Measurements from ENCODE around the gene MICU1. TPM values are rescaled to one million over a fixed set of nuclear protein-coding genes. Genes with fewer than 3 reads are reported as not detected.
A peak's percentile ranks its signal among the peaks of the same experiment; 100 is the strongest.
"Not testable (repeated sequence)": the region's sequence is repeated elsewhere in the genome, so short reads cannot be mapped to it uniquely, and the experiment has no call there.

The MICU1 gene
- total RNA-seq, 1 donor from 2014 or later: 28.7 TPM

GRCh38 chr10:72407471-72407870 lies 218.4 kb downstream of the MICU1 start:
- Histone ChIP-seq H3K9me3 (ENCODE audit: insufficient read depth, low read depth, low read length) (no peaks in the 10 kb centered on the region), H3K4me3 (ENCODE audit: insufficient read depth, low read depth, low read length) (no peak overlapping the region), H3K27me3 (ENCODE audit: insufficient read depth, low read length) (no peaks in the 10 kb centered on the region), H3K4me1 (ENCODE audit: insufficient read depth, low read length) (no peaks in the 10 kb centered on the region), H4K20me1 (ENCODE audit: insufficient read depth, low read length) (no peaks in the 10 kb centered on the region), H3K79me2 (ENCODE audit: insufficient read depth, low read length) (no peaks in the 10 kb centered on the region), H3K4me2 (ENCODE audit: low read length) (no peak overlapping the region), H2AFZ (ENCODE audit: low read depth, low read length) (no peak overlapping the region), H3K9ac (ENCODE audit: low read length) (no peak overlapping the region), H3K36me3 (ENCODE audit: insufficient read depth, low read length) (no peaks in the 10 kb centered on the region), H3K27ac (ENCODE audit: low read depth, low read length) (no peak overlapping the region)
- DNase-seq (ENCODE audit: low read depth) (no peak), FAIRE-seq (no peak)
- Mint-ChIP-seq H3K27ac (ENCODE audit: unreplicated experiment) (no peak overlapping the region), H3K4me3 (ENCODE audit: unreplicated experiment) (no peak overlapping the region), H3K4me1 (ENCODE audit: low read depth, unreplicated experiment) (no peaks in the 10 kb centered on the region), H3K27me3 (ENCODE audit: low read depth, unreplicated experiment) (no peaks in the 10 kb centered on the region), H3K36me3 (ENCODE audit: low read depth, unreplicated experiment) (peaks cover 5% of the 10 kb centered on the region), H3K9me3 (ENCODE audit: unreplicated experiment) (no peaks in the 10 kb centered on the region)
- TF ChIP-seq EZH2 (IDR thresholded peaks at IDR 0.05; ENCODE audit: insufficient read depth, low read length) (no peak), CTCF (IDR thresholded peaks at IDR 0.05; ENCODE audit: insufficient read depth, low read depth, low read length) (no peak)

- peaks cover 13% of the 10 kb centered on the region for H3K36me3 Mint-ChIP-seq (ENCODE audit: low read depth, unreplicated experiment)
- not testable (repeated sequence) for H3K79me2 ChIP-seq (ENCODE audit: insufficient read depth, low read length); H3K9me3 Mint-ChIP-seq (ENCODE audit: unreplicated experiment); H3K27ac Mint-ChIP-seq (ENCODE audit: unreplicated experiment); H3K4me1 ChIP-seq (ENCODE audit: insufficient read depth, low read length); H3K27ac ChIP-seq (ENCODE audit: low read depth, low read length); H3K27me3 ChIP-seq (ENCODE audit: insufficient read depth, low read length); H3K4me3 Mint-ChIP-seq (ENCODE audit: unreplicated experiment); H3K4me2 ChIP-seq (ENCODE audit: low read length); H3K9ac ChIP-seq (ENCODE audit: low read length); H3K9me3 ChIP-seq (ENCODE audit: insufficient read depth, low read depth, low read length); DNase-seq (ENCODE audit: low read depth); H2AFZ ChIP-seq (ENCODE audit: low read depth, low read length); H3K4me3 ChIP-seq (ENCODE audit: insufficient read depth, low read depth, low read length); H3K27me3 Mint-ChIP-seq (ENCODE audit: low read depth, unreplicated experiment); FAIRE-seq; H4K20me1 ChIP-seq (ENCODE audit: insufficient read depth, low read length); H3K36me3 ChIP-seq (ENCODE audit: insufficient read depth, low read length); H3K4me1 Mint-ChIP-seq (ENCODE audit: low read depth, unreplicated experiment)
These were observed 230.3 kb downstream of the MICU1 start for GRCh38 chr10:72395581-72395980.

GRCh38 chr10:72392571-72392970 lies 233.3 kb downstream of the MICU1 start:
- H3K4me1 Mint-ChIP-seq (ENCODE audit: low read depth, unreplicated experiment): peaks cover 3% of the 10 kb centered on the region
- H3K27me3 Mint-ChIP-seq (ENCODE audit: low read depth, unreplicated experiment): no peaks in the 10 kb centered on the region
- Histone ChIP-seq H3K27ac (ENCODE audit: low read depth, low read length) (no peak overlapping the region), H3K4me1 (ENCODE audit: insufficient read depth, low read length) (no peaks in the 10 kb centered on the region), H3K79me2 (ENCODE audit: insufficient read depth, low read length) (no peaks in the 10 kb centered on the region), H3K4me2 (ENCODE audit: low read length) (no peak overlapping the region), H3K9ac (ENCODE audit: low read length) (no peak overlapping the region), H3K4me3 (ENCODE audit: insufficient read depth, low read depth, low read length) (no peak overlapping the region), H4K20me1 (ENCODE audit: insufficient read depth, low read length) (no peaks in the 10 kb centered on the region), H3K9me3 (ENCODE audit: insufficient read depth, low read depth, low read length) (no peaks in the 10 kb centered on the region), H2AFZ (ENCODE audit: low read depth, low read length) (no peak overlapping the region), H3K36me3 (ENCODE audit: insufficient read depth, low read length) (no peaks in the 10 kb centered on the region), H3K27me3 (ENCODE audit: insufficient read depth, low read length) (no peaks in the 10 kb centered on the region)
- FAIRE-seq: no peak
- H3K9me3 Mint-ChIP-seq (ENCODE audit: unreplicated experiment): peaks cover 6% of the 10 kb centered on the region
- H3K27ac Mint-ChIP-seq (ENCODE audit: unreplicated experiment): peak overlapping the region; percentile 34
- peaks cover 8% of the 10 kb centered on the region for H3K36me3 Mint-ChIP-seq (ENCODE audit: low read depth, unreplicated experiment)
- TF ChIP-seq CTCF (IDR thresholded peaks at IDR 0.05; ENCODE audit: insufficient read depth, low read depth, low read length): no peak
- TF ChIP-seq EZH2 (IDR thresholded peaks at IDR 0.05; ENCODE audit: insufficient read depth, low read length): no peak
- no peak for DNase-seq (ENCODE audit: low read depth)
- no peak overlapping the region for H3K4me3 Mint-ChIP-seq (ENCODE audit: unreplicated experiment)

Data from astrocyte (in vitro differentiated cells and primary cell).